PC-9 (cell line): ENCODE results near the gene C13orf46. TPM values are rescaled to one million over a fixed set of nuclear protein-coding genes. Genes with fewer than 3 reads are reported as not detected.
A peak's percentile ranks its signal among the peaks of the same experiment; 100 is the strongest.

ENCODE experiments used
- BruUV-seq: library from RNA; stranded (reverse); fragments of 400-500 nt; replicated peaks from 2 replicates; lab custom pipeline; 2021; lab: Mats Ljungman, UMichigan
- CTCF ChIA-PET: fragments of 300-600 bp; sonication (Branson Sonifier 250); formaldehyde crosslinking; loops from one replicate; lab custom pipeline; 2022; ENCODE audit warnings: antibody characterized with exemption; lab: Charles Lee
- POLR2A ChIA-PET: fragments of 300-600 bp; sonication (Branson Sonifier 250); formaldehyde crosslinking; loops from one replicate; lab custom pipeline; 2022; ENCODE audit warnings: antibody characterized with exemption; ENCODE audit not compliant: unreplicated experiment; lab: Charles Lee
- DNase-seq, 2 experiments: peaks; one replicate each; pipeline versions ENCODE4 v3.0.0 to v3.0.0-alpha.2; 2015 to 2022; ENCODE audit warnings: mixed read lengths in 1 of 2
- H2AFZ ChIP-seq: fragments of 200-600 bp; sonication (generic); 2 replicates; pipeline ENCODE4 v1.8.1; 2017; ENCODE audit warnings: antibody characterized with exemption
- H3F3A ChIP-seq: fragments of 200-600 bp; sonication (generic); 2 replicates; pipeline ENCODE4 v1.8.1; 2017; ENCODE audit warnings: antibody characterized with exemption, mild to moderate bottlenecking, low read depth; ENCODE audit not compliant: insufficient read depth
- H3K27ac ChIP-seq: fragments of 200-600 bp; sonication (generic); 2 replicates; pipeline ENCODE4 v1.6.1; 2016; ENCODE audit warnings: mixed run types
- H3K27me3 ChIP-seq: fragments of 200-600 bp; sonication (generic); 2 replicates; pipeline ENCODE4 v1.6.1; 2016; ENCODE audit warnings: low read depth, mixed run types; ENCODE audit not compliant: insufficient read depth
- H3K36me3 ChIP-seq: fragments of 200-600 bp; sonication (generic); 2 replicates; pipeline ENCODE4 v1.6.1; 2016; ENCODE audit warnings: low read depth, mixed run types
- H3K4me1 ChIP-seq: fragments of 200-600 bp; sonication (generic); replicated peaks from 2 replicates; pipeline ENCODE4 v1.6.1; 2016; ENCODE audit warnings: mixed run types; ENCODE audit not compliant: insufficient read depth
- H3K4me2 ChIP-seq: fragments of 200-600 bp; sonication (generic); 2 replicates; pipeline ENCODE4 v1.6.1; 2017; ENCODE audit warnings: mixed run types
- H3K4me3 ChIP-seq: fragments of 200-600 bp; sonication (generic); 2 replicates; pipeline ENCODE4 v1.6.1; 2016; ENCODE audit warnings: mixed run types
- H3K79me2 ChIP-seq: fragments of 200-600 bp; sonication (generic); 2 replicates; pipeline ENCODE4 v1.6.1; 2017; ENCODE audit warnings: low read depth, mixed run types
- H3K9me2 ChIP-seq: fragments of 200-600 bp; sonication (generic); 2 replicates; pipeline ENCODE4 v1.8.1; 2017; ENCODE audit warnings: mild to moderate bottlenecking; ENCODE audit not compliant: insufficient read depth
- H3K9me3 ChIP-seq: fragments of 200-600 bp; sonication (generic); 2 replicates; pipeline ENCODE4 v1.8.1; 2016; ENCODE audit warnings: low read depth; ENCODE audit not compliant: insufficient read depth
- H4K20me1 ChIP-seq: fragments of 200-600 bp; sonication (generic); 2 replicates; pipeline ENCODE4 v1.8.1; 2017; ENCODE audit not compliant: insufficient read depth
- CTCF ChIP-seq: fragments of 200-600 bp; sonication (generic); conservative IDR thresholded peaks from 2 replicates; pipeline ENCODE4 v1.6.1; 2017; ENCODE audit warnings: mixed run types, antibody characterized with exemption, mild to moderate bottlenecking, moderate library complexity
- EZH2 ChIP-seq: fragments of 200-600 bp; sonication (generic); IDR thresholded peaks from 2 replicates; pipeline ENCODE4 v1.8.0; 2017; ENCODE audit warnings: antibody characterized with exemption, low read depth
- intact Hi-C: fragments of 100-400 bp; cut with micrococcal nuclease; formaldehyde crosslinking; loops from one replicate; pipeline ENCODE4 v1.10.0; 2022; ENCODE audit not compliant: unreplicated experiment
- total RNA-seq: library from RNA; stranded (reverse); gene quantifications from 2 replicates; pipeline ENCODE4 v1.2.3, GENCODE V29; 2021

Gene C13orf46
- total RNA-seq, 1 experiment from 2014 or later: 1.5 TPM

- no peaks in the 10 kb centered on the region for H3K36me3 ChIP-seq
- H3K27ac ChIP-seq: no peak overlapping the region
- H3K9me2 ChIP-seq: no peaks in the 10 kb centered on the region
- H2AFZ ChIP-seq: no peak overlapping the region
- H4K20me1 ChIP-seq: no peaks in the 10 kb centered on the region
- no peaks in the 10 kb centered on the region for H3K4me1 ChIP-seq
- POLR2A ChIA-PET: no interaction called here
- no peak for TF ChIP-seq CTCF
- no peak for TF ChIP-seq EZH2
- CTCF ChIA-PET: no interaction called here
- no peaks in the 10 kb centered on the region for H3K79me2 ChIP-seq
- H3K4me3 ChIP-seq: no peak overlapping the region
- DNase-seq: no peak
- intact Hi-C loops: loop anchor here (5.0 kb wide), 1 partner anchor 51 kb away; no protein-coding TSS in a partner anchor
- no peaks in the 10 kb centered on the region for H3K27me3 ChIP-seq
- no peak overlapping the region for H3K4me2 ChIP-seq
- no TSS peak for BruUV-seq
- H3K9me3 ChIP-seq: no peaks in the 10 kb centered on the region
- H3F3A ChIP-seq: no peaks in the 10 kb centered on the region
Observed at GRCh38 chr13:113948034-113948742, 25.7 kb downstream of the C13orf46 start.

- H4K20me1 ChIP-seq: no peaks in the 10 kb centered on the region
- ChIA-PET CTCF (interaction anchor here (0.7 kb wide), 1 partner anchor 60 kb away, joined by 3 read pairs; no protein-coding TSS in a partner anchor), POLR2A (no interaction called here)
- no peak overlapping the region for H3K4me2 ChIP-seq
- H3K79me2 ChIP-seq: no peaks in the 10 kb centered on the region
- no TSS peak for BruUV-seq
- no peaks in the 10 kb centered on the region for H3K9me2 ChIP-seq
- intact Hi-C loops: loop anchor here (1.0 to 5.0 kb wide), 3 partner anchors 50 to 130 kb away; no protein-coding TSS in a partner anchor
- no peaks in the 10 kb centered on the region for H3K4me1 ChIP-seq
- H3K4me3 ChIP-seq: no peak overlapping the region
- no peaks in the 10 kb centered on the region for H3F3A ChIP-seq
- no peaks in the 10 kb centered on the region for H3K36me3 ChIP-seq
- H3K27ac ChIP-seq: no peak overlapping the region
- TF ChIP-seq CTCF (peak; percentile 68), EZH2 (no peak)
- peak in 1 of 2 experiments; percentile 45 for DNase-seq
- no peak overlapping the region for H2AFZ ChIP-seq
- no peaks in the 10 kb centered on the region for H3K27me3 ChIP-seq
- no peaks in the 10 kb centered on the region for H3K9me3 ChIP-seq
Observed at GRCh38 chr13:113947311-113948033, 26.4 kb downstream of the C13orf46 start.

- no peak for DNase-seq
- Histone ChIP-seq H3K9me2 (no peaks in the 10 kb centered on the region), H3K4me1 (peaks cover 6% of the 10 kb centered on the region), H4K20me1 (no peaks in the 10 kb centered on the region), H3K79me2 (no peaks in the 10 kb centered on the region), H3K27ac (no peak overlapping the region), H3K9me3 (no peaks in the 10 kb centered on the region), H2AFZ (no peak overlapping the region), H3F3A (peaks cover 6% of the 10 kb centered on the region; the same call in 1 of the 2 replicates), H3K4me2 (no peak overlapping the region), H3K4me3 (no peak overlapping the region), H3K36me3 (no peaks in the 10 kb centered on the region), H3K27me3 (no peaks in the 10 kb centered on the region)
- intact Hi-C loops: loop anchor here (1.0 to 5.0 kb wide), 3 partner anchors 49 to 129 kb away; no protein-coding TSS in a partner anchor
- TF ChIP-seq CTCF (no peak), EZH2 (no peak)
- no TSS peak for BruUV-seq
- CTCF ChIA-PET: no interaction called here
- POLR2A ChIA-PET: interaction anchor here (0.6 kb wide), 1 partner anchor 334 kb away, joined by 4 read pairs; no protein-coding TSS in a partner anchor
Observed at GRCh38 chr13:113946409-113947181, 27.3 kb downstream of the C13orf46 start.
